ENCODE data around the gene GRAP2. TPM values are rescaled to one million over a fixed set of nuclear protein-coding genes. Genes with fewer than 3 reads are reported as not detected.

Gene GRAP2
- total and polyA plus RNA-seq, 2 donors (not counting 3 experiments of a cell fraction or from before 2014, with no cell fraction given) = 0.04 TPM; not detected in 1

GRCh38 chr22:40000171-40000570 lies 99.3 kb downstream of the GRAP2 start:
- BruUV-seq (replicated peaks) = no TSS peak
- H2AFZ ChIP-seq (ENCODE audit: low read depth, low read length) = no peak overlapping the region
- H3K36me3 ChIP-seq (ENCODE audit: control insufficient read depth in 2 of 2, extremely low read depth in 1 of 2, insufficient read depth in 2 of 2, low read length in 2 of 2) = no peaks in the 10 kb centered on the region
- H4K20me1 ChIP-seq (replicated peaks; ENCODE audit: control insufficient read depth, extremely low read depth, insufficient read depth, low read length) = no peaks in the 10 kb centered on the region
- no peak overlapping the region for H3K9ac ChIP-seq (replicated peaks; ENCODE audit: extremely low read depth, insufficient read depth, low read length)
- intact Hi-C loops (cut with micrococcal nuclease) = no loop called here
- DNase-seq (ENCODE audit: low read depth, low spot score) (no peak), FAIRE-seq (no peak)
- no peaks in the 10 kb centered on the region for H3K4me1 ChIP-seq (ENCODE audit: control insufficient read depth, extremely low read depth, insufficient read depth, low read length)
- H3K79me2 ChIP-seq (ENCODE audit: control insufficient read depth, insufficient read depth, low read length) = no peaks in the 10 kb centered on the region
- TF ChIP-seq MAX (IDR thresholded peaks at IDR 0.05; ENCODE audit: insufficient read depth, insufficient read length) = no peak
- TF ChIP-seq JUN (IDR thresholded peaks at IDR 0.05; ENCODE audit: borderline replicate concordance, insufficient read depth, insufficient read length, low read depth) = no peak
- H3K4me2 ChIP-seq (ENCODE audit: insufficient read depth, low read length) = no peak overlapping the region
- ChIA-PET CTCF (interaction anchor here (0.5 to 3.9 kb wide), 6 partner anchors 10 to 466 kb away, joined by 3 to 16 read pairs (median 5); no protein-coding TSS in a partner anchor), POLR2A (no interaction called here)
- H3K4me3 ChIP-seq (replicated peaks in 1 of 3; ENCODE audit: insufficient read depth in 1 of 3, low read depth in 1 of 3, low read length in 3 of 3) = no peak overlapping the region
- peaks cover 11 to 15% of the 10 kb centered on the region in 2 experiments for H3K27me3 ChIP-seq (ENCODE audit: control insufficient read depth in 2 of 2, insufficient read depth in 2 of 2, low read length in 2 of 2)
- H3K9me3 ChIP-seq (replicated peaks; ENCODE audit: control insufficient read depth, insufficient read depth, low read length) = no peaks in the 10 kb centered on the region
- dilution Hi-C loops (cut with MboI; ENCODE audit: extremely low pct_ligation_motif_present, low sequenced_read_pairs) = loop anchor here (25.0 kb wide), 1 partner anchor 438 kb away; the partner anchor contains the start of gene CACNA1I
- no peak overlapping the region for H3K27ac ChIP-seq (ENCODE audit: insufficient read depth, low read depth, low read length)
- H3K9me1 ChIP-seq (replicated peaks; ENCODE audit: control insufficient read depth, extremely low read depth, insufficient read depth, low read length) = no peaks in the 10 kb centered on the region

- ChIA-PET CTCF (interaction anchor here (1.1 to 3.9 kb wide), 5 partner anchors 9 to 68 kb away, joined by 3 to 16 read pairs (median 7); no protein-coding TSS in a partner anchor), POLR2A (no interaction called here)
- peaks cover 3 to 12% of the 10 kb centered on the region in 2 experiments for H3K27me3 ChIP-seq (ENCODE audit: control insufficient read depth in 2 of 2, insufficient read depth in 2 of 2, low read length in 2 of 2)
- no peak overlapping the region for H3K4me3 ChIP-seq (replicated peaks in 1 of 3; ENCODE audit: insufficient read depth in 1 of 3, low read depth in 1 of 3, low read length in 3 of 3)
- DNase-seq (ENCODE audit: low read depth, low spot score) (no peak), FAIRE-seq (no peak)
- no peak overlapping the region for H3K4me2 ChIP-seq (ENCODE audit: insufficient read depth, low read length)
- no peak overlapping the region for H3K9ac ChIP-seq (replicated peaks; ENCODE audit: extremely low read depth, insufficient read depth, low read length)
- H3K79me2 ChIP-seq (ENCODE audit: control insufficient read depth, insufficient read depth, low read length) = no peaks in the 10 kb centered on the region
- no peaks in the 10 kb centered on the region for H4K20me1 ChIP-seq (replicated peaks; ENCODE audit: control insufficient read depth, extremely low read depth, insufficient read depth, low read length)
- H3K9me1 ChIP-seq (replicated peaks; ENCODE audit: control insufficient read depth, extremely low read depth, insufficient read depth, low read length) = no peaks in the 10 kb centered on the region
- intact Hi-C loops (cut with micrococcal nuclease) = no loop called here
- BruUV-seq (replicated peaks) = no TSS peak
- H2AFZ ChIP-seq (ENCODE audit: low read depth, low read length) = no peak overlapping the region
- no peaks in the 10 kb centered on the region for H3K36me3 ChIP-seq (ENCODE audit: control insufficient read depth in 2 of 2, extremely low read depth in 1 of 2, insufficient read depth in 2 of 2, low read length in 2 of 2)
- no peak overlapping the region for H3K27ac ChIP-seq (ENCODE audit: insufficient read depth, low read depth, low read length)
- dilution Hi-C loops (cut with MboI; ENCODE audit: extremely low pct_ligation_motif_present, low sequenced_read_pairs) = loop anchor here (25.0 kb wide), 1 partner anchor 439 kb away; the partner anchor contains the start of gene CACNA1I
- TF ChIP-seq EZH2 (IDR thresholded peaks at IDR 0.05; ENCODE audit: borderline replicate concordance, low read depth, low read length, severe bottlenecking) = no peak
- no peak for TF ChIP-seq MAX (IDR thresholded peaks at IDR 0.05; ENCODE audit: insufficient read depth, insufficient read length)
- TF ChIP-seq FOS (IDR thresholded peaks at IDR 0.05; ENCODE audit: borderline replicate concordance, insufficient read depth, low read length) = no peak
- no peak for TF ChIP-seq JUN (IDR thresholded peaks at IDR 0.05; ENCODE audit: borderline replicate concordance, insufficient read depth, insufficient read length, low read depth)
- TF ChIP-seq GATA2 (IDR thresholded peaks at IDR 0.05; ENCODE audit: insufficient read depth, insufficient read length, low read depth, low read length) = no peak
- no peak for TF ChIP-seq MYC (IDR thresholded peaks at IDR 0.05; ENCODE audit: low read depth, low read length)
- TF ChIP-seq CTCF (IDR thresholded peaks at IDR 0.05; ENCODE audit: extremely low read depth in 1 of 2, insufficient read depth in 1 of 2, low read depth in 1 of 2, low read length in 2 of 2) = no peak
- no peak for TF ChIP-seq POLR2AphosphoS5 (IDR thresholded peaks at IDR 0.05; ENCODE audit: insufficient read depth, low read depth, low read length)
- TF ChIP-seq POLR2A (IDR thresholded peaks at IDR 0.05; ENCODE audit: low read depth, low read length) = no peak
- H3K4me1 ChIP-seq (ENCODE audit: control insufficient read depth, extremely low read depth, insufficient read depth, low read length) = no peaks in the 10 kb centered on the region
- no peaks in the 10 kb centered on the region for H3K9me3 ChIP-seq (replicated peaks; ENCODE audit: control insufficient read depth, insufficient read depth, low read length)
These were observed 100.2 kb downstream of the GRAP2 start for GRCh38 chr22:40001106-40001505.

All from endothelial cell of umbilical vein (primary cell).